HT1080 (cell line): Measurements from ENCODE around the gene SERPINB1. TPM values are rescaled to one million over a fixed set of nuclear protein-coding genes. Genes with fewer than 3 reads are reported as not detected.
"Not testable (repeated sequence)": the region's sequence is repeated elsewhere in the genome, so short reads cannot be mapped to it uniquely, and the experiment has no call there.

Source experiments
- DNase-seq: peaks from one replicate; pipeline ENCODE4 v3.0.0-alpha.2; 2015; ENCODE audit warnings: low read depth
- total RNA-seq: library from RNA; depleted of rRNA; stranded (reverse); fragments of >200 nt; shearing (Covaris generic); gene quantifications from 2 replicates; pipeline ENCODE4 v1.2.3, GENCODE V29; 2014

SERPINB1 gene
- total RNA-seq, 1 experiment from 2014 or later: 1.4 TPM

DNA sequence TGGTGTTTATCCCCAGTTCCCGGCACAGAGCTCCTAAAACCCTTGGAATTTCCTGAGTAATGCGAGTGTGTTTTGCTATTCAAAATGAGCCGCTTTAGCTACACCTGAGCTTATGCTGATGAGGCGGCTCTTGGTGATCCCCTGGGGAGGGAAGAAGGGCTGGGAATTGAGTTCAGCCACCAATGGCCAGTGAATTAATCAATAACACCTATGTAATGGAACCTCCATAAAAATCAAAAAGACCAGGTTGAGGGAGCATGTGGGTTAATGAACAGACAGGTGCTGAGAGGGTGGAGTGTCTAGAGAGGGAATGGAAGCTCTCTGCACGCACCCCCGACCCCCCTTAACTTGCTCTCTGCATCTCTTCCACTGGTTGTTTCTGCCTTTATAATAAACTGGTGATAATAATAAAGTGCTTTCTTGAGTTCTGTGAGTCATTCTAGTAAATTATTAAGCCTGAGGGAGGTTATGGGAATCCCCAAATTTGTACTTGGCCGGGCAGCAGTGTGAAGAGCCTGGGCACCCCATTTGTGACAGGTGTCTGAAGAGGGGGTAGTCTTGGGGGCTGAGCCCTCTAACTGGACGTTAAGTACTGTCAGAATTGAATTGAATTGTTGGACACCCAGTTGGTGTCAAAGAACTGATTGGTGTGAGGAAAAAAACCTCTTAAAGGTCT is 24.6 kb upstream of the SERPINB1 start:
- DNase-seq: no peak

DNA sequence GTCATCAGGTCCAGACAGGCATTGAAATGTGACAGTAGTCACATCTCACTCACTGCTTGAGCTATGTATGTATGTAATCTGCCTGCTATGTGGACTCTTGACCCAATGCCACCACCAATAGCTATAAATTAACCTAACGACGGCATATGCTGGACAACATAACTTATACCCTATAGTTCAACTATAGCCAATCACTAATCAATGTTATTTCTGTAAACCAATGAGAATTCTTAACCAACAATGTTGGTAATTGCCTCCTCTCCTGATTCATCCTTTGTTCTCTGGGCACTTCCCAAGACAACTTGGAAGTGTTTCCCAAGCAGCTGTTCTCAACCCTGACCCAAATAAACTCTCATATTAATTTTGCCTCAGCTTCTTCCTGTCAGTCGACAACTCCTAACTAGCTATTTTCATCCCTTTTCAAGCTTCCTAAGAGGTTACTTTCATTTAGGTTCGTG is 24.1 kb upstream of the SERPINB1 start:
- no peak for DNase-seq

DNA sequence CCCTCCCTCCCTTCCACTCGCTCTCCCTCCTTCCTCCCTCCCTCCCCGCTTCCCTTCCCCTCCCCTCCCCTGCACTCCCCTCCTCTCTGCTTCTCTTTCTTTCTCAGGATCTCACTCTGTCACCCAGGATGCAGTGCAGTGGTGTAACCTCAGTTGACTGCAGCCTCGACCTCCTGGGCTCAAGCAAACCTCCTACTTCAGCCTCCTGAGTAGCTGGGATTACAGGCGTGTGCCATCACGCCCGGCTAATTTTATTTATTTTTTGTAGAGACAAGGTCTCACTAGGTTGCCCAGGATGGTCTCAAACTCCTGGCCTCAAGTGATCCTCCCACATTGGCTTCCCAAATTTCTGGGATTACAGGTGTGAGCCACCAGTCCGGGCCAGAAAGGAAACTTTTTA is 23.6 kb upstream of the SERPINB1 start:
- DNase-seq: no peak

DNA sequence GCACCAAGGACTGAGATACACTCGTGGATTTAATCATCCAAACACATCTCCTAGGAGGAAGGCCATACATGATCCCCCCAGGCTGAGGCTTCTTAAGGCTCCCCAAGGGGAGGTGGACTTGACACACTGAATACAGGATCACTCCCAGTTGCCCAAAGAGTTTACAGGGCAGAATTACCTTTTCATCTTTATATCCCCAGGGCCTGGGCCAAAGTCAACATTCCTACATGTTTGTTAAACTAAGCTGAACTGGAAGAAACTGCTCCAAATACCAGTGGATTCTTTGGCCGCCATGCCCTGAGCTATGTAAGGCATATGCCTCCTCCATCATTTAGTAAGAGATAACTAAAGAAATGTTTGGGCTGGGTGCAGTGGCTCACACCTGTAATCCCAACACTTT is 22.2 kb upstream of the SERPINB1 start:
- no peak for DNase-seq

DNA sequence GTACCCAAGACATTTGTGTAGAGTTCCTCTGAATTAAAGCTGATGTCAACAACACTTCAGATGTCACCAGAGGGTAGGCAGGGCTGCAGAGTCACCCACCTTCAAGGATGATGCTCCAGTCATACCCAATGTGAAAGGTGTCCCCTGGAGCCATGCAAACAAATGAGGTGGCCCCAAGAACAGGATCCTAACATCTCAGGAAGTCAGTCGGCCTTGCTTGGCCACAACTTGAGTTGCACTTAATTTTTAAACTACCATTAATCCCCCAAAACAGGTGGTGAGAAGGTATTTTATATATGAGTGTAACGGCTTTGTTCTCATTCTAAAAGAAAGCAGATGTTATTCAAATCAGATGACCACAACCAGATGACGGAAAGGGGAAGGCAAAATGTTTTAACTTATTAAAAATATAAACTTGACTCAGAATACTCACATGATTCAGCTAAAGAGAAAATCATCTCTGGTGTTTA is 21.1 kb upstream of the SERPINB1 start:
- DNase-seq: no peak

DNA sequence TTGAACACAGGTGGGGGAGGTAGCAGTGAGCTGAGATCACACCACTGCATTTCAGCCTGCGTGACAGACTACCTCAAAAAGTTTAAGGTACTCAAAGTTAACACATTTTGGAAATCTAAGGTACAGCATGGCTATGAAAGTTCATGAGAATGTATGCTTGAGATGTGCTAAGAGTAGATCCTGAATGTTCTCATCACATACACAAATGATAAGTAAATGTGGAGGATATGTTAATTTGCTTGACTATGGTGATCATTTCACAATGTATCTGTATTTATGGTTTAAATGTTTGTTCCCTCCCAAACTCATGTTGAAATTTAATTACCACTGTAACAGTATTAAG is 20.1 kb upstream of the SERPINB1 start:
- DNase-seq: no peak

DNA sequence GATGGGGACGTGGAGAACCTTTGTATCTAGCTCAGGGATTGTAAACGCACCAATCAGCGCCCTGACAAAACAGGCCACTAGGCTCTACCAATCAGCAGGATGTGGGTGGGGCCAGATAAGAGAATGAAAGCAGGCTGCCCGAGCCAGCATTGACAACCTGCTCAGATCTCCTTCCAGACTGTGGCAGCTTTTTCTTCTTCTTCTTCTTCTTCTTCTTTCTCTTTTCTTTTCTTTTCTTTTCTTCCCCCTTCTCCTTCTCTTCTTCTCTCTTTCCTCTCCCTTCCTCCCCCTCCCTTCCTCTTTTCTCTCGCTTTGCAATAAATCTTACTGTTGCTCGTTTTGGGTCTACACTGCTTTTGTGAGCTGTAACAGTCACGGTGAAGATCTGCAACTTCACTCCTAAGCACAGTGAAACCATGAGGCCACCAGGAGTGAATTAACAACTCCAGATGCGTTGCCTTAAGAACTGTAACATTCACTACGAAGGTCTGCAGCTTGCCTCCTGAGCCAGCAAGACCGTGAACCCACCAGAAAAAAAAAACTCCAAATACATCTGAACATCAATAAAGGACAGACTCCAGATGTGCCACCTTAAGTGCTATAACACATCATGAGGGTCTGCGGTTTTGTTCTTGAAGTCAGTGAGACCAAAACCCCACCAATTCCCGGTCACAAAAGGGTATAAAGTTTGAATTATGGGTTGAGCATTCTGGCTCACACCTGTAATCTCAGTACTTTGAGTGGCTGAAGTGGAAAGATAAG is 19.6 kb upstream of the SERPINB1 start:
- DNase-seq: no peak

DNA sequence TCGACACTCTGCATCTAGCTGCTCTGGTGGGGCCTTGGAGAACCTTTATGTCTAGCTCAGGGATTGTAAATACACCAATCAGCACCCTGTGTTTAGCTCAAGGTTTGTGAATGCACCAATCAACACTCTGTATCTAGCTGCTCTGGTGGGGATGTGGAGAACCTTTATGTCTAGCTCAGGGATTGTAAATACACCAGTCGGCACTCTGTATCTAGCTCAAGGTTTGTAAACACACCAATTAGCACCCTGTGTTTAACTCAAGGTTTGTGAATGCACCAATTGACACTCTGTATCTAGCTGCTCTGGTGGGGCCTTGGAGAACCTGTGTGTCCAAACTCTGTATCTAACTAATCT is 19.0 kb upstream of the SERPINB1 start:
- not testable (repeated sequence) for DNase-seq

DNA sequence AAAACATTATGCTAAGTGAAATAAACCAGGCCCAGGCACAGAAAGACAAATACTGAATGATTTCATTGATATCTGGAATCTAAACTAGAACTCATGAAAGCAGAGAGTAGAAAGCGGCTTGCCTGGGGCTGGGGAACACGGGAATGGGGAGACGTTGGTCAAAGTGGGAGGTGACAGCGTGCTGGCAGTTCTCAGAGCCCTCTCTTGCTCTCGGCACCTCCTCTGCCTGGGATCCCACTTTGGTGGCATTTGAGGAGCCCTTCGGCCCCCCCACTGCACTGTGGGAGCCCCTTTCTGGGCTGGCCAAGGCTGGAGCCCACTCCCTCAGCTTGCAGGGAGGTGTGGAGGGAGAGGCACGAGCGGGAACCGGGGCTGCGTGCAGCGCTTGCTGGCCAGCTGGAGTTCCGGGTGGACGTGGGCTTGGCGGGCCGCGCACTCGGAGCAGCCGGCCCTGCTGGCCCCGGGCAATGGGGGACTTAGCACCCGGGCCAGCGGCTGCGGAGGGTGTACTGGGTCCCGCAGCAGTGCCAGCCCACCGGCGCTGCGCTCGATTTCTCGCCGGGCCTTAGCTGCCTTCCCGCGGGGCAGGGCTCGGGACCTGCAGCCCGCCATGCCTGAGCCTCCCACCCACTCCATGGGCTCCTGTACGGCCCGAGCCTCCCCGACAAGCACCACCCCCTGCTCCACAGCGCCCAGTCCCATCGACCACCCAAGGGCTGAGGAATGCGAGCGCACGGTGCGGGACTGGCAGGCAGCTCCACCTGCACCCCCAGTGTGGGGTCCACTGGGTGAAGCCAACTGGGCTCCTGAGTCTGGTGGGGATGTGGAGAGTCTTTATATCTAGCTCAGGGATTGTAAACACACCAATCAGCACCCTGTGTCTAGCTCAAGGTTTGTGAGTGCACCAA is 18.4 kb upstream of the SERPINB1 start:
- not testable (repeated sequence) for DNase-seq

DNA sequence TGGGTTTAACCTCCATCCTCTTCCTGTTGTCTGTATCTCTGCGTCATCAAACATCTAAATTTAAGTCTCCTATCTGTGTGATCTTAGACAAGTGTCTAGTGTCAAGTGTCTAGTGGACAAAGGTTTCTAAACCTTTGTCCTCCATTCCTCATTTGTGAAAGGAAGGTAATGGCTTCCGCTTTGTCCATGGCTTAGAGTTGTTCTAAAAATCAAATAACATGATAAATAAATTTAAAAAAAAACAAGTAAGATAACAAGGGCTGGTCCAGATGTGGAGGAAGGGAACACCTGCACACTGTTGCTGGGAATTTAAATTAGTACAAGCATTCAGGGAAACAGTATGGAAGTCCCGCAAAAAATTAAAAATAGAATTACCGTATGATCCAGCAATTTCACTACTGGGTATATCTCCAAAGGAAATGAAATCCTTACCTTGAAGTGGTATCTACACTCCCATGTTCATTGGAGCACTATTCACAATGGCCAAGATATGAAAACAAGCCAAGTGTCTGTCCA is 17.6 kb upstream of the SERPINB1 start:
- DNase-seq: no peak

DNA sequence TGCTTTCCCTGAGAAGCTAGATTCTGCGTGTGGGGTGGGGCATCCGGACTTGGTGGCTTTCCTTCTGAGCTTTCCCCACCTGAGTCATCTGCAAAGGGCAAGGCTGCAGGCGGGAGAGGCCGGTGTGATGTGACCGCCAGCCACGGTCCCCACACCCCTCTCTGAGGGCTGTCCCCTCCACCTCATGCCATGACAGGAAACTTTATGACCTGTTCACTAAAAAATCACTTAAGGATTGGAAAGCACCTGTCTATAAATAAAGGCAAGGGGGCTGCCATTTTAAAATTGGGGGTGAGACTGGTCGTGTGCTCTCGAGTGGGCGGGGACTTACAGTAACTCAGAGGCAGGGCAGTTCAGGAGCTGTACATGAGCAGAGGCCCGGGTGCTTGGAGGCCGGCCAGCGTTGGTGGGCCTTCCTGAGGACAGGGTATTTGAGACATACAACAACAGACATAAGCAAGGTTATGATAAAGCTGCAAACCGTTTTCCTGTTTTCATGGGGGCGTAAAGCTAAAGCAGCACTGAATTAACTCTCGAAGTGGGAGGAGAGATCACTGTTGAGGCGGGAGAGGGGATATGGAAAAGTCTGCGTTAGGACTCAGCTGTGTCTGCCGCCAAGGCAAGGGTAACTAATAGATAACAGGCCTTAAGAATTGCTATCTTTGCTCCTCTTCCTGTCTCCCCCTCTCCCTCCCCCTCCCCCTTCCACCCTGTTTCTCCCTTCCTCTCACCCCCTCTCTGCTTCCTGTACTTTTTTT is 16.1 kb upstream of the SERPINB1 start:
- DNase-seq: peak; percentile 91

DNA sequence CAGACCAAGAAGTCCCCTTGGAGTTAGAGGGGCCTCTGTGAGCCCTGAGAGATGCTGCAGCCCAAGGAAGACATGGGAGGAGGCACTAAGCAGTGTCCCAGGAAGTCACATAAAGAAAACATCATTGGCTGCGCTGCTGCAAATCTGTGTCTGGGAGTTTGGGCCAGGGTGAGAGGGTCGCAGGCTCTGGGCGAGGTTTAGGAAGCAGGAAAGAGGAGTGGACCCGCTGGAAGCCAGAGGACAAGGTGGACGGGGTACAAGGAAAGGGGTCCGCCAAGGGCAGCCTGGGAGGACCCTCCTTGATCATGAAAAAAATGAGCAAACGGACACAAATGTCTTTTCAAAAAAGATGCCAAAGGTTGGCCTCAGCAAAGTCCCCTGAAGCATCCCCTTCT is 15.5 kb upstream of the SERPINB1 start:
- DNase-seq: no peak

DNA sequence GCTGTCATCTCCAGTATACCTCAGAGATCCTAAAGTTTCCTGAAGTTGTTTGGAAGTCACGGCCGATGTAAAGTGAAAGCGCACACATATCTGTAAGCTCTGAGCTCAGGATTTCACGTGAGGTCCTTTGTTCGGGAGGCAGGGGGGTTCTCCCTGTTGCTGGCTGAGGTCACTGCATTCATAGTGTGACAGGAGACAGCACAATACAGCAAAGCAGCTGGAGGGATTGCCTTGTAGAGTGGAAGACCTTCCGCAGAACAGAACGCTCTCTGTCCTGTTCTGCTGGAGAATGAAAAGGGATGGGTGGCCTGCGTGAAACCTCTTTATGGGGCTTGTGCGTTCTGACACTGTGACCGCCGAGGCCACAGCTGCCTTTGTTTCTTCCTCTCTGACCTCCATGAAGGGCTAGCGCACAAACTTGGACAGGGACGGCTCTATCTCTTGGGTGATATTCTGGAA is 13.4 kb upstream of the SERPINB1 start:
- DNase-seq: no peak

DNA sequence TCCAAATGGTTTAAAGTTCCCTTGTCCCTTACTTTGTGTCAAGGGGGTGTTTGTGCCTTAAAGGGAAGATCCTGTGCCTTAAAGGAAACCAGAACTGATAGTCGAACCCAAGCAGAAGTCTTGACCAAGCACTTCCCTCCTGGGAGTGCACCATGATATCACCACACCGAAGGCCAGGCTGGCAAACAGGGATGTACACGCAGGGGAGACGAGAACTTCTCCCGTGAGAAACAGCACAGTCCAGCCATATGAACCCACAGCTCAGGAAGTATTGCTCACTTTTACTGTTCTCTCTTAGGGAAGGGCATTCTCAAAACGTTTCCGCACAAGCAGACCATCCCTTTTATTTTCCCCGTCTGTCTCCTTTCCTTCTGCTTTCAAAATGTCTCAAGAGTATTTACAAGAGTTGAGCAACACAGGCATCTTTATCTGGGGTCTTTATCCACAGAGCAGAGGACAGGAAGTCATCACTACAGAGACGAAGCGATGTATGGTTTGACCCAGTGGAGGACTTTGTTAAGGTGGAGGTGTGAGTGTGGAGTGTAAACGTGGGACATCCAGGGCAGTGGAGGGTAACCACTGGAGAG is 12.8 kb upstream of the SERPINB1 start:
- DNase-seq: peak; percentile 48

DNA sequence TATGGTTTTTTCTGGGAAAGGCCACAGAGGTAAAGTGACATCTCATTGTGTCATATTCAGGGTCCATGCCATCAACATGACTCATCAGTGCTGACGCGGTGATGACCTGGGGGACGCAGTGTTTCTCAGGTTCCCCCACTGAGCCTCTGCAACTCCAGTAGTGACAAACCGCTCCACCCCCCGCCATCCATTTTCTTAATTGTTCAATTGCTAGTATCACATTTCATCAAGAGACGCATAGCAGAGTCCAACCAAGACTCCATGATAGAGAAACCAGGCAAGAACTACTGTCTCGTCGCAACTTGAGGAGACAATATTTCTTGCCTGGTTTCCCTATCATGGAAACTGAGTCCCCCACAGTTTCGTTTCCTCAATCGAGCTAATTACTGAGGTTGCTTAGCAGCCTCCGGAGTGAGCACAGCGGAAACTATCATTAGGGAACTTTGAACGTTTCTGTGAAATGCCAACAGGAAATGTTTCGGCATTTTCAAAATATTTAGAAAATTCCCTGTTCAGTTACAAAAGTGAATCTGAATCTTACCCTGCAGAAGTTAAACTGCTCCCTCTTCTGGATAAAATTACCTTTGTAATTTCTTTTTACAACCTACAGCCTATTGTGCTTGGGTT is 12.2 kb upstream of the SERPINB1 start:
- peak; percentile 88 for DNase-seq

DNA sequence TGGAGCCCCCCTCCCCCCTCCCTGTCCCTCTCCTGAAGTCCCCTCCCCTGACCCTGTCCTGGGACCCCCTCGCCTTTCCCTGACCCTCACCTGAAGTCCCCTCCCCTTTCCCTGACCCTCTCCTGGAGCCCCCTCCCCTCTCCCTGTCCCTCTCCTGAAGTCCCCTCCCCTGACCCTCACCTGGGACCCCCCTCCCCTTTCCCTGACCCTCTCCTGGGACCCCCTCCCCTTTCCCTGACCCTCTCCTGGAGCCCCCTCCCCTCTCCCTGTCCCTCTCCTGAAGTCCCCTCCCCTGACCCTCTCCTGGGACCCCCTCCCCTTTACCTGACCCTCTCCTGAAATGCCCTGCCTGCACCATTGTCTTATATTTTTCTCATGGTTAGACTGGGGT is 11.7 kb upstream of the SERPINB1 start:
- DNase-seq: not testable (repeated sequence)

DNA sequence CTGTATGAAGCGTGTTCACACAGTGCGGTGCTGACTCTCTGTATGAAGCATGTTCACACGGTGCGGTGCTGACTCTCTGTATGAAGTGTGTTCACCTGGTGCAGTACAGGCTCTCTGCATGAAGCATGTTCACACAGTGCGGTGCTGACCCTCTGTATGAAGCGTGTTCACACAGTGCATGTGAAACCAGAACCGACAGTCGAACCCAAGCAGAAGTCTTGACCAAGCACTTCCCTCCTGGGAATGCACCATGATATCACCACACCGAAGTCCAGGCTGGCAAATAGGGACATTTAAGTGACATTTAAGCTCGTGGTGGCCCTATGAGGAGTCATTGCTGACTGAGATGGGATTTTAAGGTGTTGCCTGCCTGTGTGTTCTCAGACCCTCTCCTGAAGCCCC is 11.3 kb upstream of the SERPINB1 start:
- DNase-seq: no peak

DNA sequence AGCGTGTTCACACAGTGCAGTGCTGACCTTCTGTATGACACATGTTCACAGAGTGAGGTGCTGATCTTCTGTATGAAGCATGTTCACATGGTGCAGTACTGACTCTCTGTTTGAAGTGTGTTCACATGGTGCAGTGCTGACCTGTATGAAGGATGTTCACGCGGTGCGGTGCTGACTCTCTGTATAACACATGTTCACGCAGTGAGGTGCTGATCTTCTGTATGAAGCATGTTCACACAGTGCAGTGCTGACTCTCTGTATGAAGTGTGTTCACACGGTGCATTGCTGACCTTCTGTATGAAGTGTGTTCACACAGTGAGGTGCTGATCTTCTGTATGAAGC is 10.8 kb upstream of the SERPINB1 start:
- no peak for DNase-seq

DNA sequence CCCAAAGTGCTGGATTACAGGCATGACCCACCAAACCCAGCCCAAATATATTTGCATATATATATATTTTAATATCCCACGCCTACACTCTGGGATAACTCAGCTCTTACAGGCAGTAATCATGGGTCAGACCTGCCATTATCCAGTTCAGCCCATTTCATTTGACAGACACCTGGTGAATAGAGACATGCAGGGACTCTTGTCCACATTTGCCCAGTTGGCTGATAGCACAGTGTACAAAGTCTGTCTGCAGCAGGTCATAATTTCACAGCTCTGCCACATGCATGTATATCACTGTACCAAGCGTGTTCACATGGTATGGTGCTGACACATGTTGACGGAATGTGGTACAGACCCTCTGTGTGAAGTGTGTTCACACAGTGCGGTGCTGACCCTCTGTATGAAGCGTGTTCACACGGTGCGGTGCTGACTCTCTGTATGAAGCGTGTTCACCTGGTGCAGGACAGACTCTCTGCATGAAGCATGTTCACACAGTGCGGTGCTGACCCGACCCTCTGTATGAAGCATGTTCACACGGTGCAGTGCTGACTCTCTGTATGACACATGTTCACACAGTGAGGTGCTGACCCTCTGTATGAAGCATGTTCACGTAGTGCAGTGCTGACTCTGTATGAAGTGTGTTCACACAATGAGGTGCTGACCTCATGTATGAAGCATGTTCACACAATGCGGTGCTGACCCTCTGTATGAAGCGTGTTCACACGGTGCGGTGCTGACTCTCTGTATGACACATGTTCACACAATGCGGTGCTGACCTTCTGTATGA is 10.3 kb upstream of the SERPINB1 start:
- no peak for DNase-seq
